NCI-H2029 (cell line): ENCODE data around the gene VWC2L.

Experiments
- DNase-seq: peaks from one replicate; lab custom pipeline; 2025; lab: John Stamatoyannopoulos, UW

VWC2L gene

DNA sequence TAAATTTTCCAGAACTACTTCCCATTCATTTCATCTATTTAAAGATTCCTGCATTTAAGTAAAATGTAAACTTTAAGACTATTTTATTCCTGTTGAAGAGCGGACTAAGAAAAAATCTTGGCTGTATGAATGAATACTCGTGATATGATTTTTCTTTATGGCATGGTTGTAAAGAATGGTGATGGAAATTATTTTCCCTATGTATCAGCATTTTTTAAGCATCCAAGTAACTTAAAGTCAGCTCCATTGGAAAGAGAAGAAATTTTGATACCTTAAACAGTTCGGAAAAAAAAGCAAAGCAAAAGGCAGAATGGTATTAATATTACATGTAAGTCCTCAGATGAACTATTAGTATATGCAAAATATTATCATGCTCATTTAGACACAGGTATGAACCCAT, 58.9 kb downstream of the VWC2L start:
- no peak for DNase-seq

DNA sequence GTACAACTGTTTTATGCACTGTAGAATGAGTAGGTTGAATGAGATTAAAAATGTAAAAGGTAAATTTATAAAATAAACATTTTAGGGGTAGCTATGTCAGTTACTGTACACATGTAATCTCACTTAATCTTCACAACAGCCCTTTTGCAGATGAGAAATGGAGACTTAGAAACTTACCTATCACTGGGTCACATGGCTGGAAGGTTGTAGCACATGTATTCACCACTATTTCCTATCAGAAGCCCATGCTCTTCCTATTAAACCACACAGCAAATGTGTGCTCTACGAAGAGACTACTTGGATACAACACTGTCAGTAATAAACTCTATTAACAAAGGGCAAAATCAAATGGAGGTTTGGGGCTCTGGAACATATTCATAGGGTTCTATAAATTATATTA, 60.5 kb downstream of the VWC2L start:
- no peak for DNase-seq

DNA sequence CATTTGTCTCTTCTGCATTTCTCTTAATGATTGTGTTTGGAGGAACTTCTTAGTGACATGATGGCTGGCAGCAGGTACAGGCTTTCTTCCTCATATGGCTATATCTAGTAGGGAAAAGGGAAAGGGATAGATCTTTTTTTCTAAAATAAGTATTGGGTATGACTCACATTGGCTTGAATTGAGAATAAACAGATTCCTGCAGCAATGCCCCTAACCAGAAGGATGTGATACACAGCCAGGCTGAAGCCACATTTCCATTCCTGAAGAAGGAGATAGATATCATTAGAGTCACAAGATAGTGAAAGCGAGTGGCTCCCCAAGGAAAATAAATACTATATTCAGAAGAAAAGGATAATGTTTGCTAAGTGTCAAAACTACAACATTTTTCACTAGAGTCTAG, 61.1 kb downstream of the VWC2L start:
- no peak for DNase-seq

GRCh38 chr2:214477305-214477704, 66.5 kb downstream of the VWC2L start:
- DNase-seq = no peak

DNA sequence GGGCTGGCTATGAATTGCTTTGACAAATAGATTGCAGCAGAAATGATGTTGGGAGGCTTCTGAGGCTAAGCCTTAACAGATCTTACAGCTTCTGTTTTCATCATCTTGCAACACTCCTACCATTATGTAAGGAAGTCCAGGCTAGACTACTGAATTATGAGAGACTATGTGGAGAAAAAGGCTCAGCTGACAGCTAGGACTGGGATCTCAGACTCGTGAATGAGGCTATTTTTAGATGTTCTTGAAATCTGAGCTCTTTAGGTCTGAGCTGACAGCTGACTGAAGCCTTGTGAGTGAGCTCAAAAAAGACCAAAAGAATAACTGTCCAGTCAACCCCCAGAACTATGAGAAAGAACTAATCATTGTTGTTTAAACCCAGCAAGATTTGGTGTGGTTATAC, 70.3 kb downstream of the VWC2L start:
- peak; percentile 75 for DNase-seq

GRCh38 chr2:214482728-214483127, 71.9 kb downstream of the VWC2L start:
- no peak for DNase-seq

- DNase-seq = peak; percentile 97
Measured at GRCh38 chr2:214484239-214484638, 73.4 kb downstream of the VWC2L start.

GRCh38 chr2:214484701-214485100, 73.8 kb downstream of the VWC2L start:
- no peak for DNase-seq

- DNase-seq = no peak
Measured at GRCh38 chr2:214489181-214489580, 78.3 kb downstream of the VWC2L start.

DNA sequence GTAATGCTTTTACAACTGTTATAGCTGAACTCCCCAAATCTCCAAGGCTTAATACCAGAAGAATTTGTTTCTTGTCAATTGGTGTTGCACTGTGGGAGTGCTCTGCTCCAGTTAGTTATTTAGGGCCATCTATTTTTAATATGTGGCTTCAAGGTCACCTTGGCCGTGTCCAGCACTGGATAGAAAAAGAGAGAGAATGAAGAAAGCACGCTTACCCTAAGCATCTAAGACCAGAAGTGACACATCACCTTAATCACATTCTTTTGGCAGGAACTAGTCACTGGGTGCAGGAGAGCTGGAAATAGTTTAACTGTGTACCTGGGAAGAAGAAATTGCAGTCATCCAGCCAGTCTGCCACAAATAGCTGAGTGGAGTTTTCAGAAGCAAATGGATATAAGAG, 78.8 kb downstream of the VWC2L start:
- no peak for DNase-seq

DNA sequence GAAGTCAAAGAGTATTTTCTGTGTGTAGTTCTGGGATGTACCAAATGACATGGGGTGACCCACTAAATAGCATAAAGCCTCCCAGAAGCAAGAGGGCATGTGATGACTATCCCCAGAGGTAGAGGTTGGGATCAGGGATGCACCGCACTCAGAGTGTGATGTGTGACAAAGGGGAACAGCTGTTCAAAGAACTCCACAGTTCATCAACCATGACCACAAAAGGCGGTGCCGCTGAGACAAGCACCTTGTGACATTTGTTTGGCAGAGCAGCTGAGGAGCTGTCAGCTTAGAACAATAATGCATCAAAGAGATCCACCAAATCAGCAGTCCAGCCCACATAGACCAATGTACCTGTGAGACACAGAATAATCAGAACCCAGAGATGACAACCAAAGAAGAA, 81.3 kb downstream of the VWC2L start:
- DNase-seq = peak; percentile 91

- DNase-seq = no peak
Measured at GRCh38 chr2:214492608-214493007, 81.8 kb downstream of the VWC2L start.

GRCh38 chr2:214497489-214497888, 86.6 kb downstream of the VWC2L start:
- no peak for DNase-seq

DNA sequence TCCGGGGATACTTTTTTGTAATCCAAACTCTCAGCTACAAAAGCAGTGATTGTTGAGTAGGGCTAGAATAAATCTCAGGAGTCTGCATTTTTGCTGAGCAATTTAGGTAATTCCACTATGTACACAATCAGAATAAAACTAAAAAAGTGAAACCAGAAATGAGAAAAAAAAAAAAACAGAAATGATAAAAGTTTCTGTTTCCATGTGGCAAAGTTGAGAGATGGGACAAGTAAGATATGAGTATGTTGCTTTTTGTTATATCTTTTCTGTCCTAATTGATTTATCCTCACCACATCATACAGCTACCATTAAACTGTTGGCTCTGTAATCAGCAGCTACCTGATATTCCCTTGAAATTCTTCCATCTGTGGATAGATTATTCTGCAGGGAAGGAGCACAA, 92.7 kb downstream of the VWC2L start:
- DNase-seq = no peak

DNA sequence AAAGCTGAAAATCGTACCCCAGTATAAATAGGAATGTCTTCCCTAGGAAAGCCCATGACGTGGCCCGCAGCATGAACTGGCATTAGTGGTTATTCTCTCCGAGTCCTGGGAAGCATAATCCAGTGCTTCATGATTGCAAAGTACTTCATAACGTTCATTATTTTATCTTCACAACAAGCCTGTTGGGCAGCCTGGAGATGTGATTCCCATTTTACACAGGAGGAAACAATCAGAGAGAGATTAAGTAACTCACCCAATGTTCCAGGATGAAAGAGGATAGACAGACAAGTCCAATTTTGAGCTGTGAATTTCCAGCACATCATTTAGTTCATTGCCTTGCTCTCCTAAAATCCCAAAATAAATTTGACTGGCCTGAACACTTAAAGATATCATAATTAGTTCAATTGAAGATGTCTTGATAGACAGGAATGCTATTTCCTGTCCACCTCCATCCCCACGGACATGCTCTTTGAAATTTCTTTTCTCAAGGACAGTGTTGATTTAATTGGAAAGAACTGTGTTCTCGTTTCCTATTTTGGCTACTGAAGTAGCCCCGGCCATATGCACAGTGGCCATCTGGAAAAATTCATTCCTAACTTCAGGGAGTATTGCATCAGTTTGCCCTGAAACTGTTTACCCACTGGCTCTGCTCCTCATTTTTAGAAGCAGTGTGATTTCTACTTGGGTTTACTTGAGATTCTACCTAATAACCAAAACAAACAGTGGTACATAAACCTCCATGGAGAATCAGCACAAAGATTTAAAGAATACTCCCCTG, 93.9 kb downstream of the VWC2L start:
- DNase-seq = no peak

- DNase-seq = no peak
Measured at GRCh38 chr2:214507032-214507431, 96.2 kb downstream of the VWC2L start.

DNA sequence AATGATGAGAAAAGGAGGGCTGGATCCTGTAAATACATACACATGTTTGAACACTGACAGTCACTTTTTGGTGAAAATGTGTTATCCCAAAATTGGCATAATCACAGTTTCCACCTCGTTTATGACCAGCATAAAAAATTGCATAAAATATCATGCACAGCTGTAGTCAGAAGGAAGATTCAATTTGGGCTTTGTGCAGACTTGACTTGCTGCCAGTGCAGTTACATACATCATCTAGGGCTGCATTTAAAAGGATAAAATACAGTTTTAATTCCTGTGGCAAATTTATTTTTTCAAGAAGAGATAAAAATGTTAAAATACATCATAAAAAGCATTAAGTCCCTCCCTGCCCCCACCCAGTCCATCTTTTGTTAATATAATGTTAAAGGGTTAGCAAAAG, 103.8 kb downstream of the VWC2L start:
- DNase-seq = no peak

DNA sequence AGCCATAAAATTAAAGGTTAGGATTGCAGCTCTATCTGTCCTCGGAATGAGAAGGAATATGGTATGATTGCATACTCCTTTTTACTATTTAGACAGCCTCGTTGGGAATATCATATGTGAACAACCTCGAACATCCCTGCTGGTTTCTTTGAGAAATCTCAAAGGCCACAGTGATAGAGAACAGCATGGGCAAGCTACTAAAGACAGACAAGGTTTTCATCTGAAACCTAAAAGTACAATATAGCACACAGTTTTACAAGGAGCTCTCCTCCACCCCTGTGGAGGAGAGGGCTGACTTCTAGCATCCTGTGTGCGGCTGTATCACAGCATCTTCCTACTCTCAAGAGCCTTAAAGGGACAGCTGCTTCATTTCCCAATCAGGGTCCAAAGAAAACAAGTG, 104.3 kb downstream of the VWC2L start:
- DNase-seq = no peak

GRCh38 chr2:214519258-214519818, 108.5 kb downstream of the VWC2L start:
- DNase-seq = no peak

DNA sequence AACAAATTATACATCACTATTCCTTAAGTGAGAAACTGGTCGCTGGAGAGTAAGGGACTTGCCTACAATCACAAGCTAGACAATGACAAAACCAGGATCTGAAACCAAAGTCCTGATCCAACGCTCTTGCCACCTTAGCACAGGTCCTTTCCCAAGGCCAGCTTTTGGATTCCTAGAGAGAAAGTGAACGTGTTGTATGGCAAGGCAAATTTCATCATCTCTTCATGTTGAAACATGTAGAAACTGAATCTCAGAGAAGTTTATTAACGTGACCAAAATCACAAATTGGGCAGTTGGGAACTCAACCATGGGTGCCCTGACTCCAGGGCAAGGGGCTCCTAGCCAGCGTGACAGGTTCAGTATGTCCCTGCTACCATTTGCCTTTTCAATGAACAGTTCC, 118.2 kb downstream of the VWC2L start:
- DNase-seq = no peak

GRCh38 chr2:214529514-214529913, 118.7 kb downstream of the VWC2L start:
- DNase-seq = no peak

DNA sequence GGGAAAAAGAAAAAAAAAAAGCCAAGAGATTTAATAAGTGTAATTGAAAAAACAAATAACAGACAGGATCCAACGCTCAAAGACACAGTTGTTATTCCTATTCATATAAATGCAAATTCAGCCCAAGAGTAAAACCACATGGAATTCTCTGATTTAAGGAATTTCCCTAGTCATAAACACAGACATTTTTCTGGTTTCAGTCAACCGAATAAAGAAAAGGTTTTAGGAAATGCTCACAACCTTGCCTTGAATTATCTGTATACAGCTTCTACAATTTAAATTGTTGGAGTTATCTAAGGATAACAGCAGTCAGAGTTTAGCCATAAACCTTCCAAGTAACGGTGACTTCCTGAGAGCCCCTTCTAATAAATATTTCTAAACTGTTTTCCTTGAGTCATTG, 122.7 kb downstream of the VWC2L start:
- no peak for DNase-seq

- DNase-seq = no peak
Measured at GRCh38 chr2:214536625-214537024, 125.8 kb downstream of the VWC2L start.

DNA sequence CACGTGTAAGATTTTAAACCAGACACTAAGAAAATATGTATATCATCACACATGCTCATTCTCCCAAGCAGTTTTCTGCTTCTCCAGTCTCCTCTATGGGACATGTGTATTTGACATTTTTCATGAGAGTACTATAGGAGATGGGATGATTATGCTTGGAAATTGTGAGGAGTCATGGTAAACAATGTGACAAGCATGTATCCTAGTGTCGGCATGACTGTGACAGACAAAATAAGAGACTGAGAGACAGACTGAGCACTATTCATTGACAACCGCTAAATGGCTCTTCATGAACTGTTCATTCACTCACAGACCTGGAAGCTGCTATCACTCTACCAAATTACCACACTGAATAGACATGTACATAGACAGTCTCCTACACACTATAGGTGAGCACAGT, 127.1 kb downstream of the VWC2L start:
- no peak for DNase-seq
